SK-N-SH (cell line): ENCODE data around the gene AGGF1. TPM values are rescaled to one million over a fixed set of nuclear protein-coding genes. Genes with fewer than 3 reads are reported as not detected.

ENCODE experiments used
- CTCF ChIA-PET: fragments of 300-600, 350-600 bp; formaldehyde crosslinking; extraction: SDS; loops from one replicate; lab custom pipeline; 2021; lab: Yijun Ruan, JAX
- POLR2A ChIA-PET: fragments of 350-600 bp; sonication (Branson Sonifier 250); formaldehyde crosslinking; extraction: SDS; loops from one replicate; lab custom pipeline; 2020; ENCODE audit warnings: antibody characterized with exemption, inconsistent platforms; lab: Yijun Ruan, JAX
- DNase-seq: peaks from one replicate; pipeline ENCODE4 v3.0.0; 2012
- H2AFZ ChIP-seq: fragments of 200-600 bp; sonication (generic); 2 replicates; pipeline ENCODE4 v1.8.1; 2016; ENCODE audit warnings: antibody characterized with exemption, mild to moderate bottlenecking, low read depth
- H3F3A ChIP-seq: fragments of 200-600 bp; sonication (generic); replicated peaks from 2 replicates; pipeline ENCODE3; 2016; ENCODE audit warnings: antibody characterized with exemption, mild to moderate bottlenecking; ENCODE audit not compliant: insufficient read depth
- H3K27ac ChIP-seq, 2 experiments: fragments of 200-500 bp in 1 of 2; fragments of 200-600 bp in 1 of 2; sonication (Bioruptor generic) in 1 of 2; sonication (generic), shearing (Covaris generic) in 1 of 2; 2 replicates each; pipeline versions ENCODE4 v1.5.1 to v1.6.1; 2014 to 2016; ENCODE audit warnings: low read depth in 2 of 2, inconsistent platforms in 1 of 2, low read length in 1 of 2, mild to moderate bottlenecking in 1 of 2, mixed read lengths in 1 of 2
- H3K27me3 ChIP-seq: fragments of 200-600 bp; sonication (generic), shearing (Covaris generic); 2 replicates; pipeline ENCODE4 v1.6.1; 2016; ENCODE audit warnings: mixed run types; ENCODE audit not compliant: insufficient read depth
- H3K36me3 ChIP-seq, 2 experiments: fragments of 200-500 bp in 1 of 2; fragments of 200-600 bp in 1 of 2; sonication (Bioruptor generic) in 1 of 2; sonication (generic) in 1 of 2; replicated peaks in 1 of 2; 2 replicates each; pipeline versions ENCODE3 to v1.5.1; 2014 to 2016; ENCODE audit warnings: low read length in 1 of 2, mild to moderate bottlenecking in 1 of 2; ENCODE audit not compliant: insufficient read depth in 2 of 2, control insufficient read depth in 1 of 2
- H3K4me1 ChIP-seq, 2 experiments: fragments of 200-500 bp in 1 of 2; fragments of 200-600 bp in 1 of 2; sonication (Bioruptor generic) in 1 of 2; sonication (generic), shearing (Covaris generic) in 1 of 2; 2 replicates each; pipeline versions ENCODE4 v1.5.1 to v1.6.1; 2014 to 2016; ENCODE audit warnings: low read depth in 1 of 2, low read length in 1 of 2, mixed run types in 1 of 2; ENCODE audit not compliant: insufficient read depth in 2 of 2, control insufficient read depth in 1 of 2
- H3K4me2 ChIP-seq: fragments of 200-600 bp; sonication (generic), shearing (Covaris generic); 2 replicates; pipeline ENCODE4 v1.6.1; 2017; ENCODE audit warnings: mixed run types
- H3K4me3 ChIP-seq, 2 experiments: fragments of 200-500 bp in 1 of 2; fragments of 200-600 bp in 1 of 2; sonication (Bioruptor generic) in 1 of 2; sonication (generic), shearing (Covaris generic) in 1 of 2; 2 replicates each; pipeline versions ENCODE4 v1.5.1 to v1.8.1; 2014 to 2016; ENCODE audit warnings: low read depth in 2 of 2, inconsistent platforms in 1 of 2, low read length in 1 of 2, mild to moderate bottlenecking in 1 of 2, mixed read lengths in 1 of 2, moderate library complexity in 1 of 2
- H3K79me2 ChIP-seq: fragments of 200-600 bp; sonication (generic); 2 replicates; pipeline ENCODE4 v1.8.1; 2017; ENCODE audit warnings: mild to moderate bottlenecking; ENCODE audit not compliant: insufficient read depth
- H3K9ac ChIP-seq: fragments of 200-600 bp; sonication (generic); 2 replicates; pipeline ENCODE4 v1.6.1; 2017; ENCODE audit warnings: mixed run types
- H3K9me2 ChIP-seq: fragments of 200-600 bp; sonication (generic); 2 replicates; pipeline ENCODE4 v1.6.1; 2017; ENCODE audit warnings: mixed run types
- H3K9me3 ChIP-seq: fragments of 200-600 bp; sonication (generic); 2 replicates; pipeline ENCODE4 v1.6.1; 2017; ENCODE audit warnings: mixed run types, mild to moderate bottlenecking, moderate library complexity
- H4K20me1 ChIP-seq: fragments of 200-600 bp; sonication (generic); 2 replicates; pipeline ENCODE4 v1.6.1; 2017; ENCODE audit warnings: mild to moderate bottlenecking, mixed run types; ENCODE audit not compliant: insufficient read depth
- CHD2 ChIP-seq: fragments of 150-350 bp; IDR thresholded peaks from 2 replicates; pipeline ENCODE4 v1.6.1; 2018; ENCODE audit warnings: low read length; ENCODE audit not compliant: partially characterized antibody
- CTCF ChIP-seq: fragments of 200-600 bp; sonication (generic); IDR thresholded peaks from 2 replicates; pipeline ENCODE4 v1.6.1; 2017; ENCODE audit warnings: antibody characterized with exemption, mild to moderate bottlenecking, moderate library complexity
- EZH2phosphoT487 ChIP-seq: fragments of 200-600 bp; sonication (generic); IDR thresholded peaks from 2 replicates; pipeline ENCODE4 v1.6.1; 2017; ENCODE audit warnings: low read depth, mixed run types, mild to moderate bottlenecking, antibody characterized with exemption, moderate library complexity, borderline replicate concordance
- FOXJ3 ChIP-seq: sonication (generic); formaldehyde crosslinking; IDR thresholded peaks from 2 replicates; pipeline ENCODE4 v1.5.1; 2020; ENCODE audit warnings: mild to moderate bottlenecking, missing genetic modification reagents
- FOXM1 ChIP-seq: IDR thresholded peaks from 2 replicates; pipeline ENCODE4 v1.4.0; 2012; ENCODE audit warnings: low read depth, mild to moderate bottlenecking
- IRF3 ChIP-seq: fragments of 150-350 bp; IDR thresholded peaks from 2 replicates; pipeline ENCODE4 v1.6.1; 2016; ENCODE audit warnings: mild to moderate bottlenecking, low read depth, low read length
- MAX ChIP-seq: IDR thresholded peaks from 2 replicates; pipeline ENCODE4 v1.4.0; 2012; ENCODE audit warnings: low read depth
- NFIC ChIP-seq: IDR thresholded peaks from 2 replicates; pipeline ENCODE4 v1.4.0; 2012; ENCODE audit warnings: borderline replicate concordance
- NRF1 ChIP-seq: IDR thresholded peaks from 2 replicates; pipeline ENCODE4 v1.6.1; 2012; ENCODE audit warnings: low read depth, mild to moderate bottlenecking, low read length
- PBX3 ChIP-seq: IDR thresholded peaks from 2 replicates; pipeline ENCODE4; 2012
- RAD21 ChIP-seq: IDR thresholded peaks from 2 replicates; pipeline ENCODE4 v1.6.1; 2012; ENCODE audit warnings: mild to moderate bottlenecking, low read length
- RCOR1 ChIP-seq: fragments of 150-350 bp; IDR thresholded peaks from 2 replicates; pipeline ENCODE4 v1.6.1; 2017; ENCODE audit warnings: antibody characterized with exemption, low read length
- RXRA ChIP-seq: IDR thresholded peaks from 2 replicates; pipeline ENCODE4 v1.4.0; 2012; ENCODE audit warnings: low read depth, mild to moderate bottlenecking, borderline replicate concordance
- SIN3A ChIP-seq: IDR thresholded peaks from 2 replicates; pipeline ENCODE4 v1.6.1; 2012; ENCODE audit warnings: low read depth, mild to moderate bottlenecking, low read length, moderate library complexity, borderline replicate concordance
- TAF1 ChIP-seq: IDR thresholded peaks from 2 replicates; pipeline ENCODE4 v1.6.1; 2012; ENCODE audit warnings: low read depth, mild to moderate bottlenecking, low read length, moderate library complexity, borderline replicate concordance
- TEAD4 ChIP-seq: IDR thresholded peaks from 2 replicates; pipeline ENCODE4 v1.4.0; 2012; ENCODE audit warnings: mild to moderate bottlenecking, borderline replicate concordance; ENCODE audit not compliant: insufficient read depth
- USF1 ChIP-seq: IDR thresholded peaks from 2 replicates; pipeline ENCODE4 v1.4.0; 2012; ENCODE audit warnings: low read depth, borderline replicate concordance
- USF2 ChIP-seq: fragments of 150-350 bp; IDR thresholded peaks from 2 replicates; pipeline ENCODE4 v1.6.1; 2017; ENCODE audit warnings: antibody characterized with exemption, low read length, low read depth, borderline replicate concordance
- ZBTB33 ChIP-seq: IDR thresholded peaks from 2 replicates; pipeline ENCODE4 v1.4.0; 2012; ENCODE audit warnings: low read depth, borderline replicate concordance
- WGBS: methylation state at CpG from one replicate; pipeline ENCODE4 v1.1.6; 2017; ENCODE audit warnings: low lambda C conversion rate; 5-methylcytosine and 5-hydroxymethylcytosine counted together
- polyA plus RNA-seq, 3 experiments: library from polyadenylated mRNA; depleted of rRNA; stranded (reverse); fragments of >200 nt; gene quantifications; 2 replicates each; pipeline ENCODE4 v1.2.3, GENCODE V29; 2012

AGGF1 gene
- polyA plus RNA-seq, 1 of the 3 experiments (the other 2 are of a cell fraction): 9.8 TPM

GRCh38 chr5:77033338-77033737 lies 3.1 kb downstream of the AGGF1 start:
- H3K27ac ChIP-seq: no peak overlapping the region
- WGBS: 85% methylated on average over 5 of the region's 5 CpGs
- H3F3A ChIP-seq: no peaks in the 10 kb centered on the region
- H3K79me2 ChIP-seq: peaks cover 32% of the 10 kb centered on the region
- DNase-seq: no peak
- no peak overlapping the region for H3K9ac ChIP-seq
- H4K20me1 ChIP-seq: no peaks in the 10 kb centered on the region; the same call in 1 of the 2 replicates
- no peaks in the 10 kb centered on the region for H3K9me2 ChIP-seq
- TF ChIP-seq USF1: no peak
- no peak for TF ChIP-seq RCOR1
- TF ChIP-seq CHD2: no peak
- no peak for TF ChIP-seq FOXM1
- TF ChIP-seq NFIC: no peak
- no peak for TF ChIP-seq FOXJ3 (CRISPR knock-in tag)
- no peak for TF ChIP-seq TEAD4
- no peak for TF ChIP-seq MAX
- no peak for TF ChIP-seq EZH2phosphoT487
- TF ChIP-seq RXRA: no peak
- no peak for TF ChIP-seq RAD21
- no peak for TF ChIP-seq TAF1
- no peak for TF ChIP-seq NRF1
- TF ChIP-seq USF2: no peak
- TF ChIP-seq IRF3: no peak
- no peak for TF ChIP-seq ZBTB33
- no peak for TF ChIP-seq PBX3
- no peak for TF ChIP-seq SIN3A
- no peak for TF ChIP-seq CTCF
- TF ChIP-seq, all 33 proteins: peak for 0
- H3K27me3 ChIP-seq: no peaks in the 10 kb centered on the region
- H3K36me3 ChIP-seq: peaks cover 38 to 40% of the 10 kb centered on the region in 2 experiments
- H3K9me3 ChIP-seq: 0 out of 2 replicates have a peak, but pooled peaks cover 7% of the 10 kb centered on the region
- H3K4me2 ChIP-seq: no peak overlapping the region
- no peak overlapping the region for H3K4me3 ChIP-seq
- H3K4me1 ChIP-seq: peaks cover 7 to 12% of the 10 kb centered on the region in 2 experiments; a peak in 3 of 4 replicates
- no peak overlapping the region for H2AFZ ChIP-seq
- ChIA-PET POLR2A (no interaction called here), CTCF (interaction anchor here (1.2 to 1.7 kb wide), 3 partner anchors 16 to 44 kb away, joined by 3 to 6 read pairs (median 4); no protein-coding TSS in a partner anchor)
